Measurements from ENCODE around the gene SUGCT.

The SUGCT gene

GRCh38 chr7:40276061-40276460, 141.3 kb downstream of the SUGCT start:
- no peak for DNase-seq

- DNase-seq = no peak
Measured at GRCh38 chr7:40279991-40280390, 145.2 kb downstream of the SUGCT start.

DNA sequence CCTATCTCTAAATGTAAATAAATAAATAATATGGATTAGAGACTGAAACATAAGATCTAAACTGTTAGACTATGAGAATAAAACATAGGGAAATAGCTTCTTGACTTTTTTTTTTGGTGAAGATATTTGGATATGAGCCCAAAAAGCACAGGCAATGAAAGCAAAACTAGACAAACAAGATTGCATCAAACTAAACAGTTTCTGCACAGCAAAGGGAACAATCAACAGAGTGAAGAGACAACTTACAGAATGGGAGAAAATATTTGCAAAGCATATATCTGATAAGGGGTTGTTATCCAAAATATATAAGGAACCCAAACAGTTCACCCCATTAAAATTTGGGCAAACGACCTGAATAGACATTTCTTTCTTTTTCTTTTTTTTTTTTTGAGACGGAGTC, 148.1 kb downstream of the SUGCT start:
- no peak for DNase-seq

GRCh38 chr7:40283391-40283790, 148.6 kb downstream of the SUGCT start:
- no peak for DNase-seq

DNA sequence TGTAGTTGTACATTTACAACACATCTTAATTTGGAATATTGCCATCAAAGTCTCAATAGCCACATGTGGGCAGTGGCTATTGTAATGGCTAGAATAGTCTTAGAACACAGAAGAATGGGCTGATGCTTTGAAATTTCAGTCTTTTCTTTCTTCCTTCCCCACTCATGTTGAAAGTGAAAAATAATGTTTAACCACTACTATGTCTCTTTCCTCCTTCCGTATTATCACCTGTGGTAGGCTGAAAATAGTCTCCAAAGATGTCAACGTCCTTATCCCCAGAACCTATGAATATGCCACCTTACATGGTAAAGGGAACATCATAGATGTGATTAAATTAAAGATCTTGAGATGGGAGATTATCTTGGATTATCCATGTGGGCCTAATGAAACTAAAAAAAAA, 154.0 kb downstream of the SUGCT start:
- no peak for DNase-seq

DNA sequence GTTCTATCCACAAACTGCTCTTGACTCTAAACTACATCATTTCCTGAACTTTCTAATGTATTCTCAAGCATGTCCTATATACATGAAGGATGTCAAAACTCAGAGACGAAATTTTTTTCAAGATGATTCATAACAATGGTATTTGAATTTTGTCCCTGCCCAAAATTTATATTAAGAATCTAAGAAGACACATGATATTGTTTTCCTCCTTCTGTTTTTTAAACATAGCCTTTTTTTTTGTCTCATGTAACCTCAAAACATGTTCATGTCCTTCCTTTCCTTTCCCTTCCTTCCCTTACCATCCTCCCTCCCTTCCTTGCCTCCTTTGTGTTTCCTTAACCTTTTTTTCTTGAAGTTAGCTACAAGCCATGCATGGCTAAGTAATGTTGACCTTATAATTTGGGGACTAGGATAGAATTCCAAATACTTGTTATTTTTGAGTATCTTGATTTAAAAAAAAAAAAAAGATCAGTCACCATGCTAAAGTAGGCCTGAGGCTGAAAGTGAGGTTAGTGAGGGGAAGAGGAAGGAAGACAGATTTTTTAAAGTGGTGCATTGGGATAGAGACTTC, 163.0 kb downstream of the SUGCT start:
- DNase-seq = no peak

DNA sequence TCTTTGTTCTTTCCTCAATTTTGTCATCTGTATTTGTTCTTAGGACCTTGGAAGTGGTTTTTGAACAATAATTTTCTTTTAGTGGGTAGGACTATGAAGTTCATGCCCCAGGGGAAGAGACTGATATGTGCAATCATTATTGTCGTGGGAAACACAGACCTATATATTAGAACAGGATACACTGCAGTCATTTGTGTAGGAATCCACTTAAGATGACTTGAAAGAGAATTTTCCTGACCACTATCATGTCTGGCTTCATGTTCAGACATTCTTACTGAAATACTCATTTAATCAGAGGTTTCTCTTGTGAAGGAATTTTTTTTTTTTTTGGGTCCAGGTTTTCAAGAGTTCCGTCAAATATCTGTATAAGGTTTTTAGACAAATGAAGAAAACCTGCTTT, 163.6 kb downstream of the SUGCT start:
- DNase-seq = no peak

DNA sequence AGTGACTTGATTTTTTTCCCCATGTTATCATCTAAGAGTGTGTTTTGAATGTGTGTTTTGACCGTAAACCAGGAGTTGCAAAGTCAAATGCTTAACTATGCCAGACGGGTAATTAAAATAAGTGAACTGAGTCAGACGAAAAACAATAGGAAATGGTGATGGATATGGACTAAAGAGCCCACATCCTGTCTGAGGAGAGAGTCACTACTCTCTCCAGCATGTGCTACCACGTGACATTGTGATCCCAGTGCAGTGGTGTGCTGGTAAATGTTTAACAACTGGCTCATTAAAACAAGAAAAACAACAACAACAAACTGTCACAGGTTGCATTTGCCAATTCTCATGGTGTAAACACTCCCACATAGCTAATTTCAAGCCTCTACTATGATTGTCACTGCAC, 164.3 kb downstream of the SUGCT start:
- no peak for DNase-seq

- DNase-seq = no peak
Measured at GRCh38 chr7:40300146-40300670, 165.4 kb downstream of the SUGCT start.

DNA sequence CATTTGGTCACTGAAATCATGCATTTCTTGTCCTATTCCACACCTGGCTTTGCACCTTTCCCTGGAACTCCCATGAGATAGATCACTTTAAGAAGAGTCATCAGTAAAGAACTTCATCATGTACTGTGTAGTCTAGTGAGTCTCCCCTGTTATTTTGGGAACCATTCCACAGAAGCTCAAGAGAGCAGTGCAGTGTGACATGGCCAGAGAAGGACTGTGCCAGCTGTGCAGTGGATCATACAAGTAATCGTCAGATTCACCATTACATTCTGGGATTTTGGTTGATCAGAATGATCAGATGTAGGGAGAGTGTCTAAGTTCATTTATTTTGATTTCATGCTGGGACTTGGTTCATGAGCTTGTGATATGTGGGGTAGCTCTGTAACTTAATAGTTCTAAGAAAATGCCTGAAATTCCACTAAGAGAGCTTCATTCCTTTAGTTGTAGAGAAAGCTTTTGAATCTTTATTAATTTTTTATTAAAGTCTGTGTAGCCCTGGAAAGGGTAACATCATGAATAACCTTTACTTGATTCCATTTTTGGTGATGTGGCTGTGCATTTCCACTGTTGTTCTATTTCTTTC, 166.8 kb downstream of the SUGCT start:
- no peak for DNase-seq

DNA sequence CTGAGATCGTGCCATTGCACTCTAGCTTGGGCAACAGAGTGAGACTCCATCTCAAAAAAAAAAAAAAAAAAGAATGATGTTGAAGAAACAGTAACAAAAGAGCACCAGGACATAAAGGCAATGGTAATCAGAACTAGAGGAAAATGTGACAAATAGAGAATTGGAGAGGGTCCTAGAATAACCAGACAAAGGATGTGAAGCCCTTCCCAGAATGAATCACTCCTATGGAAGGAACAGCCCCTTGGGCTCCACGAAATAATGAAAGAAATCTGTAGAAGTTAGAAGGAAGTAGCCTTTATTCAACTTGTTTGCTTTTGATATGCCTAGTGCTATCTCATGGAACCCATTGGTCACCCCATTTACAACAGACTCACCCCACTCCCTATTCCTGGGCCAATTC, 169.2 kb downstream of the SUGCT start:
- no peak for DNase-seq

- no peak for DNase-seq
Measured at GRCh38 chr7:40305229-40305628, 170.4 kb downstream of the SUGCT start.

DNA sequence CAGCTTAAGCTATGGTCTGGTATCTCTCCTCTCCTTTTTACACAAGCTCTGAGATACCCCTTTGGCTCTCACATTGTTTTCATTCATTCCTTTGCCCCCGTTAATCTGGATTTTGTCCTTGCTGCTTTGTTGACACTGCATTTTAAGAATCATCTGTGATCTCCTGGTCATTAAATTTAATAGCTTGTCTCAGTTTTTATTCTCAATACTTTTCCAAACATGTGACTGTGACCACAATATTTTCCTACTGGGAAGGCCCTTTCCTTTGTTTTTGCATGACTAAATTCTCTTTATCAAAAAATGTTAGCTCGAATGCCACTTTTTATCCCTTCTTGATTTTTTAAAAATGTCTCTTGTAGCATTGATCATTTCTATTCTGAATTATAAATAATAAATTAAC, 171.2 kb downstream of the SUGCT start:
- no peak for DNase-seq

GRCh38 chr7:40306596-40306995, 171.8 kb downstream of the SUGCT start:
- DNase-seq = no peak

DNA sequence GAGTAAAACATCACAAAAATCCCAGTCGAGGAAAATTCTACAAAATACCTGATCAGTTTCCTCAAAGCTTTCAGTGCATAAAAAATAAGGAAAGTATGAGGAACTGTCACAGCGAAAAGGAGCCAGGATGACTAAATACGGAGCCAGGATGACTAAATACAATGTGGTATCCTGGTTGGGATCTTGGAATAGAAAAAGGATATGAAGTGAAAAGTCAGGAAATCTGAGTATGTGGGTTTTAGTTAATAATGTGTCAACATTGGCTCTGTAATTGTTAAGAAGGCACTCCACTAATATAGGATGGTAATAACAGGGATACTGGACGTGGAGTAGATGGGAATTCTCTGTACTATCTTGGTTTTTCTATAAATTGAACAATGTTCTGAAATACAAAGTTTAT, 175.5 kb downstream of the SUGCT start:
- no peak for DNase-seq

DNA sequence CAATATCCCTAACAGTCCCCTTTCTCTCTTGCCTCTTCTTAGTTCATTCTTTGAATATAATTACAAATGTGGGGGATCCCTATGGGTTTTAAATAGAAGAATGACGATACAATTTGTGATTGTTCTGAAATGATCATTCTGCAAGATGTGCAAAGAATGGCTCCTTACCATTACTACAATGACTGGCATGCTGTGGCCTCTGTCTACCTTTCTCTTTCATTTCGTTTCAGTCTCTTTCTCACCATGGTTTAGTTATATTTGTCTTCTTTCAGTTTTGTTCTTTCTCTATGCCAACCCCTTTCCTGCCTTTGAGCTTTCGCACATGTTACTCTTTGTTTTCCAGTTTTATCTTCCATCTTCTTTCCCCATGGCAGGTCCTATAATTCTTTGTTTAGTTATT, 176.5 kb downstream of the SUGCT start:
- no peak for DNase-seq

DNA sequence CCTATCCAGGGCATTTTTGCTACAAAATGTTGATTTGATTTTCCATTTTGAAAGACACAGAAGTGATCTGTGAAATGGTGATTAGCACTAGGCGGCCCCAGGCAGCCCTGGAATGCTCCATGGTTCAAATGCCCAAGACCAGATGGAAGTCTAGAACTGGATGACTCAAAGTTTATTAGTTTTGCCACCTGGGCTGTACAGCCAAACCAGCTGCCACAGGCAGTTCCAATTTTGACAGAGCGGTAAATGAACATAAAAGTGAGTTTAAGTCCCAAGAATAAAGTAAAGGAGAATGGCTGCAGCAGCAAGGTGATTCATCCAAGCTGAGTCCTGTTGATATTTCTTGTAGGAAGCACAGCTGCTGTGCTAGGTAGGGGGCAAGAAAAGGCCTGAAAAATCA, 180.5 kb downstream of the SUGCT start:
- no peak for DNase-seq

DNA sequence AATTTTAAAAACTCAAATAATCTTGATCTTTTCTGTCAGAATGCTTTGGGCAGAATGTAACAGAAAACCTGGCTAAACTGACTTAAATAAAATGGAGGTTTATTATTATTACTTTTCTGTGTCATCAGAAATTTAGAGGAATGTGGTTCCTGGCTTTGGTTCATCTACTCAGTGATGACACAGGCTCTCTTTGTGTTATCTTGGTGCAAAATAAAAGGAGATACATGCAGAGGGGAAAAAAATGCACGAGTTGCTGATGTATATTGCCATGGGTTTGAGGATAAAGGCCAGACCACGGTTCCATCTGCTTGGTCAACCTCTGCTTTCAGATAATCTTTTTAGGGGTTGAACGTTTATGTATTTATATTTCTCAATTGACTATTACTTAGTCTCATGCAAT, 181.4 kb downstream of the SUGCT start:
- DNase-seq = no peak

- DNase-seq = no peak
Measured at GRCh38 chr7:40324914-40325313, 190.1 kb downstream of the SUGCT start.

DNA sequence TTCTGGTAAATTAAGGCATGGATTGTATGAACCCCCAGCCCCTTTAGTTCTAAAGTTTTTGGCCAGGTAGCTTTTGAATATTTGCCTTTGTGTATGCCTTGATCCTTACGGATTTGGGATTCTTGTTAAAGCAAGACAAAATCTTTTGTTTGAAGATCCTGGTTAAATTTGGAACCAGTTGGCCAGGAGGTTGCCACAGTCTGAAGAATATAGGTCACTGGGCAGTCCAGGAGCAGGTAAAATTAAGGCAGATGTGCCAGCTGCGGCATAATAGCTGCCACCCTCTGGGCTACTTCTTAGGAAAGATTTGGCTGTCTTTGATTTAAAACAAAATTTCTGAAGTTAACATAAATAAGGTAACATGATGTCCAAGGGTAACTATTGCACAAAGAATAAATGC, 192.3 kb downstream of the SUGCT start:
- DNase-seq = no peak

DNA sequence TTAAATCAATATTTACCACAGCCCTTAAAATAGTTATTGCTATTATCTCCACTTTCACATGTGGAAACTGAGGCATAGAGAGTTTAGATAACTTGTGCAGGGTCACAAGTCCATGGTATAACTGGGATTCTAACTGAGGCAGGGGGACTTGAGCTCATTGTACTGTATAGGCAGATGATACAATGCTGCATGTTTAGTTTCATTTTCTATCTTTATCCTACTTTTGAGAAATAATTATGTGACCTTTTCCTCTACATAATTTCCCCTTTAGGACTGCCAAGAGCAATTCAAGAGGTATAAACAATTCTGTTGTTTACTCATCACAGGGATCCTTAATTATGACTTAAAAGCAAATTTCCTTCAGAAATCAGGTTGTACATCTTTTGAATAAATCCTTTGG, 193.1 kb downstream of the SUGCT start:
- no peak for DNase-seq

DNA sequence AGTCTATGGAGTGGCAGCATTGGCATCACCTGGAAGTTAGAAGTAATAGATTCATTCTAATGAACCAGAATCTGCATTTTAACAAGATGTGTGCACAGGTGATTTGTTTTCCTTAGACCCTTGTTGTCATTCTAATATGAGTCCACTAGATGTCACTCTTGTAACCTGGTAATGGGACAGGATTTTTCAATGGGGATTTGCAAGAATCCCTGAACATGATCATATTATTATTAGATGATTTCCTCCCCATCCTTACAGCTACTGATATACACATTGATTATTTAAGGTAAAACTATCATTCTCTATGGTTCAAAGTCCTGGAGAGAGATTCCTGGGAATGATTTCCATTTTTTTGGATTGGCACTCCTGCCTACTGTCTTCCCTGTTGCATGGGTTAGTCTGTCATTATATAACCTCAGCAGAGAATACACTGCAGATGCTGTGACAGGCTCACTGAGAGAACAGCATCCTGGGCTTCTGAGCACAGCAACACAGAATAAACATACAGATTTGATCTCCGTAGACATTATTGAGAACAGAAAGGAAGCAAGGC, 194.9 kb downstream of the SUGCT start:
- DNase-seq = no peak

- DNase-seq = no peak
Measured at GRCh38 chr7:40330408-40330807, 195.6 kb downstream of the SUGCT start.

- DNase-seq = no peak
Measured at GRCh38 chr7:40331915-40332314, 197.1 kb downstream of the SUGCT start.

GRCh38 chr7:40332516-40332915, 197.7 kb downstream of the SUGCT start:
- no peak for DNase-seq

All from activated CD8-positive, alpha-beta memory T cell treated with anti-CD3 and anti-CD28 coated beads, Interleukin-2, amount 50 U/mL, for 48 hours (primary cell).